Heart left ventricle (tissue), 16 donors: Measurements from ENCODE around the gene CREBZF. TPM values are rescaled to one million over a fixed set of nuclear protein-coding genes. Genes with fewer than 3 reads are reported as not detected.

Experiments
- ATAC-seq, 4 donors: fragments of 200-7000 bp; cut with Tn5 transposase; one replicate each; pipeline ENCODE4 v1.9.1; 2020 to 2022; ENCODE audit warnings: moderate library complexity in 4 of 4, mild to moderate bottlenecking in 3 of 4, moderate number of reproducible peaks in 1 of 4
- DNase-seq, 5 donors: peaks; one replicate each; pipeline ENCODE4 v3.0.0-alpha.2; 2020
- H3K27ac ChIP-seq, 12 donors: fragments of 200-600 bp; sonication (generic) in 4 of 12; one replicate each; pipeline versions ENCODE4 v1.5.0 to v1.8.0; 2016 to 2022; ENCODE audit warnings: mild to moderate bottlenecking in 2 of 12
- H3K27me3 ChIP-seq, 9 donors: fragments of 200-600 bp; sonication (generic) in 2 of 9; one replicate each; pipeline versions ENCODE4 v1.5.1 to v1.8.0; 2016 to 2022; ENCODE audit warnings: mild to moderate bottlenecking in 3 of 9
- H3K36me3 ChIP-seq, 9 donors: fragments of 200-600 bp; sonication (generic) in 2 of 9; one replicate each; pipeline versions ENCODE4 v1.5.0 to v1.8.0; 2018 to 2022; ENCODE audit warnings: mild to moderate bottlenecking in 2 of 9
- H3K4me1 ChIP-seq, 12 donors: fragments of 200-600 bp; sonication (generic) in 4 of 12; one replicate each; pipeline versions ENCODE4 v1.5.0 to v1.8.0; 2016 to 2022; ENCODE audit warnings: mild to moderate bottlenecking in 3 of 12
- H3K4me3 ChIP-seq, 12 donors: fragments of 200-600 bp; sonication (generic) in 4 of 12; one replicate each; pipeline versions ENCODE4 v1.5.0 to v1.8.0; 2017 to 2022; ENCODE audit warnings: mild to moderate bottlenecking in 9 of 12, moderate library complexity in 4 of 12
- H3K9me3 ChIP-seq, 12 donors: fragments of 200-600 bp; sonication (generic) in 4 of 12; one replicate each; pipeline versions ENCODE4 v1.5.0 to v1.8.0; 2016 to 2022; ENCODE audit warnings: mild to moderate bottlenecking in 1 of 12
- POLR2A ChIP-seq, 2 donors: fragments of 450-650 bp; IDR thresholded peaks; one replicate each; pipeline ENCODE4 v1.6.1; 2017; ENCODE audit warnings: antibody characterized with exemption in 2 of 2, mild to moderate bottlenecking in 2 of 2, moderate library complexity in 2 of 2
- WGBS, 4 donors: extraction: QIAGEN DNeasy Blood & Tissue Kit in 2 of 4; methylation state at CpG; one replicate each; pipeline versions ENCODE4 v1.1.5 to v1.1.7; 2013 to 2018; 5-methylcytosine and 5-hydroxymethylcytosine counted together
- intact Hi-C, 10 donors: fragments of 100-400 bp; cut with DNase I; formaldehyde crosslinking; loops; one replicate each; pipeline versions ENCODE4 v1.11.1 to v1.14.2; 2022
- polyA plus RNA-seq, 2 donors: library from polyadenylated mRNA; stranded (reverse); fragments of 200-250 nt; gene quantifications; one replicate each; pipeline ENCODE4 v1.2.3, GENCODE V29; 2013
- total RNA-seq, 9 donors: library from RNA; depleted of rRNA in 2 of 9; stranded (reverse); fragments of >200 nt in 2 of 9; fragmentation: NEBNext Ultra II Directional in 3 of 9; extraction: Animal tissue kit (Norgen Biotek cat#: 25700) in 3 of 9; gene quantifications; one replicate each; pipeline versions ENCODE4 v1.1.0 to v1.2.4, GENCODE V29; 2016 to 2023
- TF ChIP-seq, protein P1 (sequence below), 12 donors: fragments of 200-600 bp; sonication (generic) in 4 of 12; IDR thresholded peaks; one replicate each; pipeline versions ENCODE4 v1.5.0 to v1.8.0; 2018 to 2022; ENCODE audit warnings: antibody characterized with exemption in 12 of 12, mild to moderate bottlenecking in 5 of 12
- donor health status: ischemic (EF 13 %, LVEDD 7.1; RV severe dilation, severe dysfunction).
- donor health status: healthy with polysubstance abuse.
- donor health status: DM: no; HTN: yes; CAD: no.
- donor health status: DM: no; HTN: no; CAD: no.
- donor health status: ischemic (EF 25% LVEDD 6.9; RV normal size, moderate dysfunction).
- donor health status: ischemic (EF 25% LVEDD 5.7; RV mildly dilated, moderate dysfunction).
- donor health status: healthy.
- donor health status: DM: yes; HTN: yes; CAD: no.
- donor health status: ischemic (EF 35%, LVEDD 5.7; RV mildly dilated, moderate dysfunction).
- donor health status: nonischemic (EF 11% LVEDD 7.7; RV severe dilation, severe dysfunction).
- donor health status: DM: yes; HTN: yes; CAD: no.
- donor health status: PGD.
- donor health status: ischemic (EF 29% LVEDD 5.4; RV normal size, mild dysfunction).
- donor health status: nonischemic (EF 23%, LVEDD 6.1; RV moderate dilation, normal function).

The CREBZF gene
- total and polyA plus RNA-seq, 11 donors = 11.5 to 17.8 (median 12.8) TPM

DNA sequence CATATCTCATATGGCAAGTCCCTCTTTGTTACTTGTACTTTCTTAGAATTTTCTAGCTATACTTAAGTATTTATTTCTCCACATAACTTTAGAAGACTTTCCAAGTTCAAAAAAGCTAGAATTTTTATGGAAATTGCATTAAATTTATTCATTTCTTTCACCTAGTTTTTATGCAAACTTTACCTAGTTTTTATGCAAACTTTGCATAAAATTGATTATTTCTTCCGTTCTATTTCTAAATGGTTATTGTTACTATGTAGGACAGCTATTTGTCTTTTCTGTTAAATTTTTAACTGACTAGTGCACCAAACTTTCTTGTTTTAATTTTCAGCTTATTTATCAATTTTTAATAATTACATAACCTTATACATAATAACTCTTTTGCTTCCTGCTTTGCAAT, 3.2 kb upstream of the CREBZF start:
- TF ChIP-seq, protein P1, sequence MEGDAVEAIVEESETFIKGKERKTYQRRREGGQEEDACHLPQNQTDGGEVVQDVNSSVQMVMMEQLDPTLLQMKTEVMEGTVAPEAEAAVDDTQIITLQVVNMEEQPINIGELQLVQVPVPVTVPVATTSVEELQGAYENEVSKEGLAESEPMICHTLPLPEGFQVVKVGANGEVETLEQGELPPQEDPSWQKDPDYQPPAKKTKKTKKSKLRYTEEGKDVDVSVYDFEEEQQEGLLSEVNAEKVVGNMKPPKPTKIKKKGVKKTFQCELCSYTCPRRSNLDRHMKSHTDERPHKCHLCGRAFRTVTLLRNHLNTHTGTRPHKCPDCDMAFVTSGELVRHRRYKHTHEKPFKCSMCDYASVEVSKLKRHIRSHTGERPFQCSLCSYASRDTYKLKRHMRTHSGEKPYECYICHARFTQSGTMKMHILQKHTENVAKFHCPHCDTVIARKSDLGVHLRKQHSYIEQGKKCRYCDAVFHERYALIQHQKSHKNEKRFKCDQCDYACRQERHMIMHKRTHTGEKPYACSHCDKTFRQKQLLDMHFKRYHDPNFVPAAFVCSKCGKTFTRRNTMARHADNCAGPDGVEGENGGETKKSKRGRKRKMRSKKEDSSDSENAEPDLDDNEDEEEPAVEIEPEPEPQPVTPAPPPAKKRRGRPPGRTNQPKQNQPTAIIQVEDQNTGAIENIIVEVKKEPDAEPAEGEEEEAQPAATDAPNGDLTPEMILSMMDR (IDR thresholded peaks at IDR 0.05) = no peak
- no peak for TF ChIP-seq POLR2A (IDR thresholded peaks at IDR 0.05)
- peaks cover 0 to 3% (median 0%) of the 10 kb centered on the region in 9 donors for H3K36me3 ChIP-seq
- H3K27ac ChIP-seq = no peak overlapping the region
- H3K4me3 ChIP-seq = no peak overlapping the region
- DNase-seq (no peak), ATAC-seq (no peak)
- H3K9me3 ChIP-seq = no peaks in the 10 kb centered on the region
- intact Hi-C loops = loop anchor here in 1 of 10 donors (10.0 kb wide), 1 partner anchor 73 kb away; no protein-coding TSS in a partner anchor
- no peaks in the 10 kb centered on the region for H3K27me3 ChIP-seq
- H3K4me1 ChIP-seq = peaks cover 0 to 11% (median 2%) of the 10 kb centered on the region in 12 donors
- 90 to 99% (median 96%) methylated on average over 1 of the region's 1 CpG for WGBS, 4 donors

DNA sequence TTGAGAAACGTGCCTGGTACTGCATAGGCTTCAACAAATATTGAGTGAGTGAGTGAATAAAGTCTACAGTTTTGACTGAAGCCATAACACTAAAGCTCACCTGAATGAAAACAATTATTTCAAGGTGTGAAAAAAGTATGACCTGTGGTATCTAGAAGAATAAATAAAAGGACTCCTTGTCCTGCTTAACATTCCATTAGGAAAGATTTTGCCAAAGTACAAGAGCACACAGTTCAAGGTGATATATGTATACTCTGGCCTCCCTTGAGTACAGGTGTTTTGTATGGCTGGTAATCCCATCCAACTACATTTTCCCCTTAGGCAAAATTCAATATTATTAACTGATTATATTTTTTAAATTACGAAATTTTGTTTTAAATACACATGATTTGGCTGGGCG, 1.8 kb upstream of the CREBZF start:
- Histone ChIP-seq H3K36me3 (peaks cover 0 to 17% (median 6%) of the 10 kb centered on the region in 9 donors), H3K27me3 (no peaks in the 10 kb centered on the region), H3K4me1 (peaks cover 0 to 26% (median 17%) of the 10 kb centered on the region in 12 donors), H3K27ac (no peak overlapping the region), H3K9me3 (no peaks in the 10 kb centered on the region), H3K4me3 (no peak overlapping the region)
- DNase-seq = no peak
- intact Hi-C loops = loop anchor here in 1 of 10 donors (10.0 kb wide), 1 partner anchor 72 kb away; no protein-coding TSS in a partner anchor
- no peak for ATAC-seq
- no peak for TF ChIP-seq POLR2A (IDR thresholded peaks at IDR 0.05)
- TF ChIP-seq, protein P1 (IDR thresholded peaks at IDR 0.05) = no peak
- 93 to 95% (median 93%) methylated on average over 3 of the region's 3 CpGs for WGBS, 4 donors

DNA sequence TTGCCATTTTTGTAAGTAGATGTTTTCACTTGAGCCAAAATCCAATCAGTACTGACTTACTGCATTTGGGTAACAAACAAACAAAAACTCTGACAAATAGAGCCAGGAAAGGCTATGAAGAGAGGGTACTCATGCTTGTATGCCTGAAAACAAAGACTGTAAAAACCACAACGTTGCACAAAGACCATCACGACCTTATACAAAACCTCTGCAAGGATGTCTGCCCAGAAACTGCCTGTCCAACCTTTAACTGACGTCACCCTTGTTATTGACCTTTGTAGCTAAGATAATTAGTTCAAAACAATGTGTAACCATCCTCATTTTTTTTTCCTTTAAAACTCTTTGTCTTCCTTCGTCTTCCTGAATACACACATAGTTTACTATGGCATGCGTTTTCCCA, 804 bp upstream of the CREBZF start:
- 80 to 82% (median 81%) methylated on average over 5 of the region's 5 CpGs for WGBS, 4 donors
- DNase-seq (no peak), ATAC-seq (no peak)
- peak overlapping the region in 7 of 12 donors; percentile 96 to 99 (median 97) for H3K27ac ChIP-seq
- H3K9me3 ChIP-seq = no peaks in the 10 kb centered on the region
- H3K36me3 ChIP-seq = peaks cover 0 to 26% (median 13%) of the 10 kb centered on the region in 9 donors
- no peaks in the 10 kb centered on the region for H3K27me3 ChIP-seq
- peaks cover 0 to 35% (median 26%) of the 10 kb centered on the region in 12 donors for H3K4me1 ChIP-seq
- intact Hi-C loops = loop anchor here in 3 of 10 donors (1.0 to 10.0 kb wide), 3 partner anchors 37 to 71 kb away; partner anchors contain the start of gene TMEM126B (in 2 of the 3)
- peak overlapping the region in 2 of 12 donors; percentile 78 to 88 for H3K4me3 ChIP-seq
- TF ChIP-seq POLR2A (IDR thresholded peaks at IDR 0.05) = no peak
- TF ChIP-seq, protein P1 (IDR thresholded peaks at IDR 0.05) = no peak

DNA sequence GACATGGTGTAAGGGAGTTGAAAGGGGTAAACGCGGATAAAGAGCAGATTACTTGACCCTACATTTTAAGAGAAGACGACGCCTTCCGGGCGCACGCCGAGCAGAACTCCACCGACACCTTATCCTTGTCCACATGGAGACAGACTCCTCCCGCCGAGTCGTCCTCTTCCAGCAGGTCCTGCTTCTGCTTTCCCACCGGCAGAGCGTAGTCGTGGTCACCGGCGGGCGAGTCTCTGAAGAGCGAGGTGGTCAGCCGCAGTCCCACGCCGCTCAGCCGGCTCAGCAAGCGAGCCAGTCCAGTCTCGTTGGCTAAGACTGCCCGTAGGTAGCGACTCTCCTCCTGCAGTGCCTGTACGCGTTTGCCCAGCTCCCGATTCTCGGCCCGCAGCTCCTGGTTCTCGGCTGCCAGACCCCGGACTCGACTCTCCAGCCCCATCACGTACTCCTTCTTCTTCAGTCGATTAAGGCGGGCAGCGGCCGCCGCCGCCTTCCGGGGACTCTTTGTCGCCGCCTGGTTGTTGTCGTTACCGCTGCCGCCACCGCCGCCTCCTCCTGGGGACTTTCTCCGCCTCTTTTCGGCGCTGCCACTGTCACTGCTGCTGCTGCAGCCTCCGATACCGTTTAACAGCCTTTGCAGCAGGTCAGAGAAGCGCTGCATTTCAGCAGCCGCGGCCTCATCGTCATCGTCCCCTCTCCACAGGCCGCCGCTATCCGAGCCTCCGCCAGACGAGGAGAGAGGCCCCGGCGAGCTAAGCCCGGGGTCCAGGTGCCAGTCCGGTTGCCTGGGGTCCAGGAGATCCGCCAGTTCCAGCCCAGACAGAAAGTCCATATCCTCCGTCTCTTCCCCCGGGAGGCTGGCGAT, 945 bp downstream of the CREBZF start:
- H3K27ac ChIP-seq = peak overlapping the region; percentile 92 to 99 (median 96)
- TF ChIP-seq, protein P1 (IDR thresholded peaks at IDR 0.05) = peak; percentile 41 to 79 (median 64)
- no peak for TF ChIP-seq POLR2A (IDR thresholded peaks at IDR 0.05)
- no peaks in the 10 kb centered on the region for H3K9me3 ChIP-seq
- H3K27me3 ChIP-seq = no peaks in the 10 kb centered on the region
- peaks cover 0 to 44% (median 30%) of the 10 kb centered on the region in 9 donors for H3K36me3 ChIP-seq
- DNase-seq (peak; percentile 77 to 90 (median 85)), ATAC-seq (peak; percentile 72 to 82 (median 77))
- H3K4me1 ChIP-seq = peaks cover 0 to 51% (median 43%) of the 10 kb centered on the region in 12 donors
- intact Hi-C loops = loop anchor here in 9 of 10 donors (1.0 to 10.0 kb wide), 5 partner anchors 15 to 69 kb away; partner anchors contain the start of genes TMEM126B (in 8 of the 9) and DLG2 (in 6 of the 9)
- peak overlapping the region; percentile 71 to 94 (median 88) for H3K4me3 ChIP-seq
- WGBS, 4 donors = 0 to 1% (median 0%) methylated on average over 49 to 73 of the region's 73 CpGs
